Kidney tubule cell (primary cell): ENCODE results near the gene UNC5B.
"Not testable (repeated sequence)": the region's sequence is repeated elsewhere in the genome, so short reads cannot be mapped to it uniquely, and the experiment has no call there.

ENCODE experiments used
- DNase-seq: peaks from one replicate; pipeline ENCODE4 v3.0.0-alpha.2; 2018; ENCODE audit warnings: low spot score

The UNC5B gene

GRCh38 chr10:71284544-71285179, 72.3 kb downstream of the UNC5B start:
- DNase-seq = no peak

- peak; percentile 35 for DNase-seq
Observed at GRCh38 chr10:71285180-71285545, 72.8 kb downstream of the UNC5B start.

GRCh38 chr10:71285986-71286385, 73.6 kb downstream of the UNC5B start:
- DNase-seq = no peak

GRCh38 chr10:71286521-71287294, 74.3 kb downstream of the UNC5B start:
- DNase-seq = no peak

- no peak for DNase-seq
Observed at GRCh38 chr10:71287456-71287855, 75.1 kb downstream of the UNC5B start.

- DNase-seq = no peak
Observed at GRCh38 chr10:71288461-71288860, 76.1 kb downstream of the UNC5B start.

GRCh38 chr10:71289421-71290130, 77.2 kb downstream of the UNC5B start:
- DNase-seq = no peak

GRCh38 chr10:71290331-71290730, 78.0 kb downstream of the UNC5B start:
- no peak for DNase-seq

- no peak for DNase-seq
Observed at GRCh38 chr10:71290806-71291527, 78.6 kb downstream of the UNC5B start.

GRCh38 chr10:71291528-71291900, 79.1 kb downstream of the UNC5B start:
- DNase-seq = no peak

GRCh38 chr10:71292624-71293445, 80.5 kb downstream of the UNC5B start:
- no peak for DNase-seq

GRCh38 chr10:71293446-71294084, 81.2 kb downstream of the UNC5B start:
- no peak for DNase-seq

- DNase-seq = no peak
Observed at GRCh38 chr10:71294091-71294561, 81.8 kb downstream of the UNC5B start.

- no peak for DNase-seq
Observed at GRCh38 chr10:71294856-71295255, 82.5 kb downstream of the UNC5B start.

GRCh38 chr10:71295641-71296040, 83.3 kb downstream of the UNC5B start:
- DNase-seq = no peak

- no peak for DNase-seq
Observed at GRCh38 chr10:71296086-71296485, 83.7 kb downstream of the UNC5B start.

GRCh38 chr10:71296811-71297210, 84.4 kb downstream of the UNC5B start:
- not testable (repeated sequence) for DNase-seq

GRCh38 chr10:71297343-71297742, 85.0 kb downstream of the UNC5B start:
- DNase-seq = no peak

GRCh38 chr10:71299071-71299785, 86.9 kb downstream of the UNC5B start:
- DNase-seq = no peak
